Activated naive CD4-positive, alpha-beta T cell treated with anti-CD3 and anti-CD28 coated beads, Interleukin-2, amount 50 U/mL, for 16 hours (primary cell): ENCODE measurements around the gene GASK1B.

ENCODE experiments used
- DNase-seq: peaks from one replicate; pipeline ENCODE4 v3.0.0-alpha.2; 2020

GASK1B gene

GRCh38 chr4:158182736-158183135 lies 9.9 kb upstream of the GASK1B start:
- no peak for DNase-seq

DNA sequence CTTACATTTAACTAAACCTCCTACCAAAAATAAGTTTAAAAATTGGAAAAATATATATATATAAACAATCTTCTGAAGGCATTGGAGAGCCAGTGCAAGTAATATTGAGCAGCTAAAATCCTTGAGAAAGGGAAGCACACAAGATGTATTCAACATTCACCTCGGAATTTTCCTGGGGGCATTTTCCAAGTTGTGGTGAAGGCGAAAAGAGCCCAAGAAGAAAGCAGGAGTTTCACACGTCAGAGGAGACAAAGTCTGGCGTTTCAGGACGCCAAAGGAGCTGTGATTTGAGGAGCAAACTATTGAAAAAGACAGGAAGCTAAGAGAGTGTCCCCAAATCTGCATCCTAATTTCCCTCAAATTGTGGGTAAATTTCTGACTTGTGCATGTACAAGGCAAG lies 9.1 kb upstream of the GASK1B start:
- DNase-seq, result no peak

GRCh38 chr4:158179465-158179864 lies 6.6 kb upstream of the GASK1B start:
- no peak for DNase-seq

- DNase-seq, result no peak
Measured at GRCh38 chr4:158176776-158177175, 4.0 kb upstream of the GASK1B start.

DNA sequence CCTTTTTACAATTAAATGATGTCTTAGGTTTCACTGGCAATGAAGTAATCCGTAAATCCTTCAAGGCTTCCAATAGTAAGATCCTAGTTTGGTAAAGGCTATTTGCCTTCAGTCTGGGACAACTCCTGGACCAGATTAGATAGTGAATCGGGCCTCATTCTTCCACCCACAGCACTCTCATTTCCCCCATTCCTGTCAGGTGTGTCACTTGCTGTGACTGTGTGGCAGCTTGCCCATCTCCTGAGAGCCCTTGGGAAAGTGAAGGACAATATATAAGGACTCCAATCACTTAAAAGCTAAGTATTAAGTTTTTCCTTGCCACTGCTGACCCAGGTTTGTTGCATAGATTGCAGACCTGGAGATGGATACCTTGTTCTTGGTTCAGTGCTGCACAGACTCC lies 3.3 kb upstream of the GASK1B start:
- DNase-seq, result no peak

DNA sequence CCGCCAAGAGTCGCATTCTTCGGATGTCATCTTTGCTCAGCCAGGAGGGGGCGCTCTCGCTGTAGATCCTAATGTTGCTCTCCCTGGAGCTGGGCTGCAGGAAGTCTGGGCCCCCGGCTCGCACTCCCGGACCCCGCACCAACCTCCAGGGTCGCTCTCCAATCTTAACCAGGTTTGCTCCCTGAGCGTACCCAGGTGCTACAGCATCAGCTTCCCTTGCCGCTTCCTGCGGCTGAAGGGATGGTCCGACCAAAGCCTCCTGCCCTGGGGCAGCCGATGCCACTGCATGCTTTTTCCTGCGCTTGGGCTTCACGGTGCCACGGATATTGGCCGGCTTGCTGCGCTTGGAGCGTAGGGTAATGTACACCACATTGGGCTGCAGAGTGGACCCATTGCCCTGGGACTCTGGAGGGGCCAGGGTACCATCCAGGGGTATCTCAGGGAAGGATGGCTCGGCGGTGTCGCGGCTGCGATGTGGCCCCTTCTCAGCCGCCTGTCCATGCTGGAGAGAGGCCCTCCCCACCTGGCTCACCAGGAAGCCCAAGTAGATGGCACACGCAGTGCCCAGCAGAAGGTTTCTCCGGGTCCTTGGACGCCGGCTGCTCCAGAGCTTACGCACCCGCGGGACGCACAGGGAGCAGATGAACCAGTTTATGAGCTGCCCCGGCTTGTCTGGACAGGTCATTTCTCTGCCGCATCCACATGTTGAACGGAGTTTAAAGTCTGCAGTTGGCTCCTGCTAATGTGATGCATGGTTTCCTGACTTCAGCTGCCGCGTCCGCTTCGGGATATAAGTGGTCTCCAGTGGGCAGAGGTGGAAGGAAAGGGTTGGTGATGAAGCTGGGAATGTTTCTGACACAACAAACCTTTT lies 1.9 kb downstream of the GASK1B start:
- DNase-seq, result no peak

- no peak for DNase-seq
Measured at GRCh38 chr4:158169931-158170690, 2.7 kb downstream of the GASK1B start.

DNA sequence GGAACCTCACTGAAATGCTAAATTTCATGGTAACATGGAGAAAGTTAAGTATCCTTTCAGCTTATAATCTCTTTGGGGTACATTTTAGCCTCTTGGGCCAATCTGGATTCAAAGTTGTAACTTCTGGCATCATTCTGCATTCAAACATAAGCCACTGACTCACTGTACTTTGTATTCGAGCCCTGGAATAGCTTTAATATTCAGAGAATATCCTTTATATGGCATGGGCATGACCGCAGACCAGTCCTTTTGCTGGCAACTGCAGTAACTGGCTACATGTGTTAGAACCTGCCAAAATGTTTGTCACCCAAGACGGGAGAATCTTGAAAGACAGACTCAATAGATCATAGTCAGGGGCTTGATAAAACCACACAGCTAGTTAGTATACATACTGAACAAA lies 3.3 kb downstream of the GASK1B start:
- DNase-seq, result no peak

DNA sequence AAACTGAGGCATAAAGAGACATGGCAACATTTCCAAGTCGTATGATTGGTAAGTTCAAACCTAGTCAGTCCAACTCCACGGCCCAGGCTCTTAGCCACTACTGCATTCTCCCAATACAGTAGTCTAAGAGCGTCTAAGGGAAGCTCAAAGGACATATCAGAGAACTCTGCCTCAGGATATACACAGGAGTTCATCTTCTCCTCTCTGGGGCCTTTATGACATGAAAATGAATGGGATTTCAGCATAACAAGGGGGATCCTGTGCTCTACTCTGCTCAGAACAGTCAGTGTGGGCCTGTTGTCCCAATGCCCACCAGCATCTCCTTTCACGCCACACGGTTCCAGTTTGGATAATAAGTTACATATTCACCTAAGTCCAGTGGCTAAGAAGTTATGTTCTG lies 4.2 kb downstream of the GASK1B start:
- no peak for DNase-seq

DNA sequence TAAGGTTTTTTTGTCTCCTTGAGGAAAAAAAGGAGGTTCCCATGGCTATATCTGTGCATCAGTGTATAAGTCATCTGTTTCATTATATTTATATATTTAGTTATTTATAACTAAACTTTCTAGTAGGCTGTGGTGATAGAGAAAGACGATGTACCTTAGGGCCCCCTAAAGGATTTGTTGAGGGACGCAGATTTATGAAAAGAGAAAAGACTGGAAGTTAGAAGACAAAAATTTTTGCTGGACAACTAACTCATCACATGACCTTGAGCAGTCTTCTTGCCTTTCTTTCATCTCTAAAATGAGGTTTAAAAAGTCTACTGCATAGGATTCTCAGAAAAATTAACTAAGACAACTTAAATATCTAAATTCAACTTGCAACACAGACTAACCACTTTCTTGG lies 6.1 kb downstream of the GASK1B start:
- no peak for DNase-seq

DNA sequence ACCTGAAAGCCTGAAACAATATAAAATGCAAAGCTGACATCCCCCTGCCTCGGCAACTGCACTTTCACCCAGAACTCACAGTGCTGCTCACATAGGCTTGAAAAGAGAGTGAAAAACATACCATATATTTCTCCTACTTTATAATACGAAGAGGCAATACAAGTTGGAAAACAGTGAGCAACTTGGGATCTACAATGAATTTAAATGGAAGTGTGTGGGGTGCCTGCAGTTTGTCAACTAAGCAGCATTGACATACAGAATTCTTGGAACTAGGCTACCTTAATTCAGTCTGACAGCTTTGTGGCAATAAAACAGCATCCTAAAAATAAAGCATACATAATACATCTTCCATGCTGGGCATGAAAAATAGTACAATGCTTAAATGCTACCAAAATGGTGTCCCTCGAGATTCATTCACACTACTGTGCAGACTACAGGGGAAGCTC lies 8.0 kb downstream of the GASK1B start:
- DNase-seq, result no peak

DNA sequence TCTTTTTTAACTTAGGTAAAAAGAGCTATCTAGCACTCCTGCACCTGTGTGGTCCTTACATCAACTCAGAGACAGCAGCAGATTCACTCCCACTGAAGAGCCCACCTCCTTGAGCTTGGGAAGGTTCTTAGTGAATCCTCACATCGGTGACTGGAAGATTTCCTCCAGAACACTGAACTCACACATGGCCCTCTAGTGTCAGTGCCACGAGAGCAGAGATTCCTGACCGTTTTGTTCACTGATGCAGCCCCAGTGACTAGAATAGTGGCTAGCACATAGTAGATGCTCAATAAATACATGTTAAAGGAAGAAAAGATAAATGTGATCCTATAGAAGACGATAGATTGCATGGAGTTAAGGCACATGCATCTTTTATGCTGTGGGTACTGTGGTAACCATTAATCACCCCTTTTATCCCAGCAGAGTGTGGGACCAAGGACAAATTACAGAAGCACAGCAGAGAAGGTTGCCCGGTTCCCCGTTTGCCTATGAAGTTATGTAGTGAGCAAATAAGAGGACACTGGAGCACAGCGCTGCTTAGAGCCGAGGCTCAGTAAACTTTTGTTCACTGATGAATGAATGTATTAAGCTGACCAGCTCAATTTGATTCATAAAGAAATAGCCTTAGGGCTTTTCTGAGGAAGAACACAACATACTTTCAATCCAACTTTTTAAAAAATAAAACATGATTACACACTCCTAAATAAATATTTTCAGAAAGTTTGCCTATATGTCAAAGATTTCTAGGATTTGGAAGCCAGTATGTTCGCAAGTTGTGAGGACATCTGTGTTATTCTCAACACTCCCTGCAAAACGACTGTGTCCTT lies 8.7 kb downstream of the GASK1B start:
- DNase-seq, result no peak

- no peak for DNase-seq
Measured at GRCh38 chr4:158162631-158163030, 10.2 kb downstream of the GASK1B start.

GRCh38 chr4:158161551-158162354 lies 11.1 kb downstream of the GASK1B start:
- no peak for DNase-seq

- DNase-seq, result no peak
Measured at GRCh38 chr4:158159718-158160094, 13.1 kb downstream of the GASK1B start.

GRCh38 chr4:158159054-158159717 lies 13.6 kb downstream of the GASK1B start:
- no peak for DNase-seq

- DNase-seq, result no peak
Measured at GRCh38 chr4:158157412-158157811, 15.4 kb downstream of the GASK1B start.

DNA sequence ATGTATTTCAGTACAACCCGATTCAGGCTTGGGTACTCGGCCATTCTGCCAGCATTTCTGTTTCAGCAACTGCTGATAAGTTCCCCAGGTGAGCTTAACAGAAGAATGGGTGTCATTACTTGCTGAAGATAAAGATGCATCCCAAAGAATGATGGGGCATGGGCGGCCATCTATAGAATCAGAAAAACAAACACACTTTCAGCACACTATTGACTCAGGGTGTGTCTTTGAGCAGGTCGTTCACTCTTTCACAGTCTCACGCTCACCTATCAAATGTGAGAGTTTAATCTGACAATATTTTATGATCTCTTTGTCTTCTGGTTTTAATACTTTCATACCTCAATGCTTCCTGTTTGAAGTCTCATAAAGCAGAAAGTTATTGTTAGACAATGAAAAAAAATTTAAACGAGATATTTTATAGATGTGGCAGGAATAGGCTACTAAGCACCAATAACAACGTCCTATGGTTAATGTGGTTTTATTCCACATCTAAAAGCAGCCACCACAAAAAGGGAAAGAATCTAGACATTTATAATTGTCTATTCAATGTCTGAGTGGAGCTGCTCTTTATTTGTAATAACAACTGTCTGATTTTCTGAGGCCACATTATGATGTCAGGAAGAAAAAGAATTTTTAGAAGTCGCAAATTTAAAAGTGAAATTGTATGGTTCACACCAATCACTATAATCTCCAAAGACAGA lies 17.0 kb downstream of the GASK1B start:
- DNase-seq, result no peak

DNA sequence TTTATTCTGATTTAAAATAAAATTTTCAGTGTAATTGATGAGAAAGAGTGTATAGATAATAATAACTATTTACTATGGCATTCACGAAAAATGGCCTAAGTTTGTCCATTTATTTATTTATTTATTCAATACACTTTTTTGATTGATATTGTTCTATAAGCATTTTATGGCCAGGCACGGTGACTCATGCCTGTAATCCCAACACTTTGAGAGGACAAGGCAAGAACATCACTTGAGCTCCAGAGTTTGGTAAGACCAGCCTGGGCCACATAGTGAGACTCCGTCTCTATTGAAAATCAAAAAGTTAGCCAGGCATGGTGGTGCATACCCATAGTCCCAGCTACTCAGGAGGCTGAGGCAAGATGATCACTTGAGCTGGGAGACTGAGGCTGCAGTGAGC lies 25.7 kb downstream of the GASK1B start:
- DNase-seq, result no peak

DNA sequence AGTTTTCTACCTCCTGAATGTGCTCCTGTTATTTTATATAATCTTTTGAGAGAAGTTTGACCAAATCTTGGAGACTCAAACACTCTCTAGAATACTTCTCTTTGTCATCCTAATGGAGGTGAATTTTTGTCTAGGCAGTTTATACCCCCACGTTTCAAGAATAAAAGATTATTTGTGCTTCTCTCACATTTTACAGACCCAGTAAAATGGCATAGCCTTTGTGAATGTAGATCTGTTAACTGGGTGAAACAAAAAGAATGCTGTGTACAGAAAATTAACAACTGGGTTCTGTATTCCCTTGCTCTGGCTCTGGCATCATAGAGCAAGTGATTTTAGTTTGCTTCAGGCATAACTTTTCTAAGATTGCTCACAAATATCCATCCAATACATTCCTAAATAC lies 26.1 kb downstream of the GASK1B start:
- no peak for DNase-seq

GRCh38 chr4:158139086-158139485 lies 33.7 kb downstream of the GASK1B start:
- no peak for DNase-seq
